Bronchial epithelial cell (primary cell): ENCODE measurements around the gene CCDC14. TPM values are rescaled to one million over a fixed set of nuclear protein-coding genes. Genes with fewer than 3 reads are reported as not detected.

Experiments
- DNase-seq: peaks from one replicate; pipeline ENCODE4 v3.0.0-alpha.2; 2010; ENCODE audit warnings: low read depth
- FAIRE-seq: peaks from 2 replicates; lab custom pipeline; 2011; peaks lifted over from hg19 to GRCh38; lab: Jason Lieb, UNC
- H3K27me3 ChIP-seq: 2 replicates; pipeline ENCODE4 v1.5.1; 2011; ENCODE audit warnings: low read length; ENCODE audit not compliant: control insufficient read depth, insufficient read depth
- H3K36me3 ChIP-seq: 2 replicates; pipeline ENCODE4 v1.5.1; 2011; ENCODE audit warnings: low read length; ENCODE audit not compliant: control insufficient read depth, insufficient read depth
- H3K4me3 ChIP-seq: 2 replicates; pipeline ENCODE4 v1.5.1; 2011; ENCODE audit warnings: mild to moderate bottlenecking, low read depth, low read length, control low read depth
- CTCF ChIP-seq: IDR thresholded peaks from 2 replicates; pipeline ENCODE4 v1.5.1; 2011; ENCODE audit warnings: mild to moderate bottlenecking, moderate library complexity, low read length, control low read depth, inconsistent platforms; ENCODE audit not compliant: insufficient read depth, severe bottlenecking
- total RNA-seq: library from RNA; depleted of rRNA; stranded (reverse); fragments of >200 nt; gene quantifications from 2 replicates; pipeline ENCODE4 v1.2.1, GENCODE V29; 2014

The CCDC14 gene
- total RNA-seq, 1 donor from 2014 or later = 17.1 TPM

GRCh38 chr3:123884993-123885392 is 76.0 kb downstream of the CCDC14 start:
- FAIRE-seq (no peak), DNase-seq (no peak)
- Histone ChIP-seq H3K4me3 (no peak overlapping the region), H3K36me3 (no peaks in the 10 kb centered on the region), H3K27me3 (peaks cover 2% of the 10 kb centered on the region)
- TF ChIP-seq CTCF = no peak

GRCh38 chr3:123884203-123884831 is 76.7 kb downstream of the CCDC14 start, which contains the start of gene MYLK:
Gene MYLK (minus strand): TSS chr3:123884332. CDS start chr3:123793841, 90,491 bp downstream.
- DNase-seq = peak; percentile 61
- no peak for TF ChIP-seq CTCF
- peaks cover 2% of the 10 kb centered on the region for H3K27me3 ChIP-seq
- H3K36me3 ChIP-seq = no peaks in the 10 kb centered on the region
- peak within 1 kb of the TSS; percentile 44 for H3K4me3 ChIP-seq
- FAIRE-seq = no peak

- DNase-seq = no peak
- Histone ChIP-seq H3K27me3 (peaks cover 2% of the 10 kb centered on the region), H3K36me3 (no peaks in the 10 kb centered on the region), H3K4me3 (peak overlapping the region; percentile 44)
- no peak for FAIRE-seq
- no peak for TF ChIP-seq CTCF
Measured at GRCh38 chr3:123883701-123884202, 77.3 kb downstream of the CCDC14 start.

- no peak for TF ChIP-seq CTCF
- Histone ChIP-seq H3K36me3 (no peaks in the 10 kb centered on the region), H3K27me3 (peaks cover 2% of the 10 kb centered on the region), H3K4me3 (no peak overlapping the region)
- FAIRE-seq = no peak
- DNase-seq = no peak
Measured at GRCh38 chr3:123883111-123883510, 77.9 kb downstream of the CCDC14 start.

- no peak for TF ChIP-seq CTCF
- Histone ChIP-seq H3K4me3 (no peak overlapping the region), H3K36me3 (no peaks in the 10 kb centered on the region), H3K27me3 (peaks cover 2% of the 10 kb centered on the region)
- no peak for FAIRE-seq
- no peak for DNase-seq
Measured at GRCh38 chr3:123881771-123882170, 79.3 kb downstream of the CCDC14 start.
